IMR-90 (cell line): Measurements from ENCODE around the gene SHISA6.

Source experiments
- CEBPB ChIP-seq: IDR thresholded peaks from 2 replicates; pipeline ENCODE4 v1.6.1; 2012; ENCODE audit warnings: low read depth, low read length, improper control_type of control experiment
- CTCF ChIP-seq: conservative IDR thresholded peaks from 2 replicates; pipeline ENCODE4 v1.5.1; 2012; ENCODE audit warnings: mild to moderate bottlenecking, low read depth, low read length, improper control_type of control experiment
- ELK1 ChIP-seq: fragments of 150-350 bp; IDR thresholded peaks from 2 replicates; pipeline ENCODE4 v1.6.1; 2016; ENCODE audit warnings: low read depth, mild to moderate bottlenecking, low read length, moderate library complexity, borderline replicate concordance
- MAFK ChIP-seq: IDR thresholded peaks from 2 replicates; pipeline ENCODE4 v1.6.1; 2012; ENCODE audit warnings: low read depth, low read length, improper control_type of control experiment
- MAZ ChIP-seq: IDR thresholded peaks from 2 replicates; pipeline ENCODE4 v1.6.1; 2012; ENCODE audit warnings: low read depth, mild to moderate bottlenecking, low read length, improper control_type of control experiment, moderate library complexity, borderline replicate concordance
- MXI1 ChIP-seq: IDR thresholded peaks from 2 replicates; pipeline ENCODE4 v1.6.1; 2012; ENCODE audit warnings: low read depth, mild to moderate bottlenecking, low read length, moderate library complexity, borderline replicate concordance
- RFX5 ChIP-seq: IDR thresholded peaks from 2 replicates; pipeline ENCODE4 v1.8.0; 2012; ENCODE audit warnings: low read depth, mild to moderate bottlenecking, low read length, moderate library complexity
- SMC3 ChIP-seq: fragments of 150-350 bp; IDR thresholded peaks from 2 replicates; pipeline ENCODE4 v1.6.1; 2016; ENCODE audit warnings: low read depth, mild to moderate bottlenecking, antibody characterized with exemption, low read length, moderate library complexity

- TF ChIP-seq MXI1 (no peak), CTCF (no peak), CEBPB (no peak), MAZ (no peak), ELK1 (no peak), RFX5 (no peak), SMC3 (no peak), MAFK (no peak)
These were observed 245.3 kb downstream of the SHISA6 start for GRCh38 chr17:11486101-11486867.
